Mucosa of descending colon (tissue), 3 donors: ENCODE results near the gene MRPL24. TPM values are rescaled to one million over a fixed set of nuclear protein-coding genes. Genes with fewer than 3 reads are reported as not detected.

Experiments
- ATAC-seq: fragments of 200-7000 bp; cut with Tn5 transposase; one replicate; pipeline ENCODE4 v1.9.1; 2020; ENCODE audit warnings: mild to moderate bottlenecking, moderate library complexity
- DNase-seq, 3 donors: peaks; one replicate each; pipeline ENCODE4 v3.0.0-alpha.2; 2020
- H3K36me3 ChIP-seq: fragments of 200-600 bp; one replicate; pipeline ENCODE4 v1.8.0; 2021; ENCODE audit warnings: low read depth, mild to moderate bottlenecking
- H3K4me1 ChIP-seq: fragments of 200-600 bp; one replicate; pipeline ENCODE4 v1.8.0; 2021; ENCODE audit warnings: low read depth, mild to moderate bottlenecking
- H3K4me3 ChIP-seq: fragments of 200-600 bp; one replicate; pipeline ENCODE4 v1.8.0; 2021; ENCODE audit warnings: mild to moderate bottlenecking
- H3K9me3 ChIP-seq: fragments of 200-600 bp; one replicate; pipeline ENCODE4 v1.8.0; 2021; ENCODE audit warnings: mild to moderate bottlenecking
- CTCF ChIP-seq: fragments of 200-600 bp; IDR thresholded peaks from one replicate; pipeline ENCODE4 v1.8.0; 2022; ENCODE audit warnings: antibody characterized with exemption, mild to moderate bottlenecking
- intact Hi-C, 2 donors: fragments of 100-400 bp; cut with DNase I in 1 of 2; cut with micrococcal nuclease in 1 of 2; formaldehyde crosslinking; loops; one replicate each; pipeline versions ENCODE4 v1.11.0 to v1.11.1; 2022; cut with DNase I, micrococcal nuclease
- total RNA-seq, 3 donors: library from RNA; stranded (reverse); fragmentation: NEBNext Ultra II Directional in 2 of 3; extraction: Animal tissue kit (Norgen Biotek cat#: 25700) in 2 of 3; gene quantifications; one replicate each; pipeline versions ENCODE4 v1.2.1 to v1.2.4, GENCODE V29; 2021 to 2023
- donor health status: DM: no; HTN: no; CAD: no; lungs with moderate emphysema.
- donor health status: DM: no; HTN: no; CAD: no.
- donor health status: DM: no; HTN: yes; CAD: no.

The MRPL24 gene
- total RNA-seq, 3 donors from 2014 or later = 50.1 to 61.7 (median 57.6) TPM

GRCh38 chr1:156690675-156691036 lies 50.2 kb downstream of the MRPL24 start:
- Histone ChIP-seq H3K36me3 (no peaks in the 10 kb centered on the region), H3K4me3 (no peak overlapping the region), H3K9me3 (no peaks in the 10 kb centered on the region), H3K4me1 (peaks cover 16% of the 10 kb centered on the region)
- DNase-seq (no peak), ATAC-seq (no peak)
- intact Hi-C loops = no loop called here
- no peak for TF ChIP-seq CTCF

- TF ChIP-seq CTCF = no peak
Observed at GRCh38 chr1:156689953-156690674, 50.8 kb downstream of the MRPL24 start.

GRCh38 chr1:156689035-156689952 lies 51.6 kb downstream of the MRPL24 start:
- no peak overlapping the region for H3K4me3 ChIP-seq
- no peaks in the 10 kb centered on the region for H3K36me3 ChIP-seq
- peaks cover 16% of the 10 kb centered on the region for H3K4me1 ChIP-seq
- TF ChIP-seq CTCF = peak; percentile 84
- no peaks in the 10 kb centered on the region for H3K9me3 ChIP-seq
- intact Hi-C loops = loop anchor here in 1 of 2 donors (5.0 kb wide), 1 partner anchor 38 kb away; the partner anchor contains the start of genes ISG20L2 and METTL25B
- DNase-seq = peak; percentile 68 to 82 (median 80)
- peak; percentile 89 for ATAC-seq

More at GRCh38 chr1:156689953-156690674, 50.8 kb downstream of the MRPL24 start:
- Histone ChIP-seq H3K36me3 (no peaks in the 10 kb centered on the region), H3K4me3 (no peak overlapping the region), H3K9me3 (no peaks in the 10 kb centered on the region), H3K4me1 (peaks cover 16% of the 10 kb centered on the region)
- ATAC-seq (no peak), DNase-seq (no peak)
- intact Hi-C loops = loop anchor here in 1 of 2 donors (5.0 kb wide), 1 partner anchor 37 kb away; the partner anchor contains the start of genes ISG20L2 and METTL25B

Other genes starting within 250 kb of the MRPL24 start
- 100 to 1,000 TPM in 1 of 3 donors, 10 to 100 TPM in 2; 56.8 to 103 (median 61.9) TPM for gene MEF2D, start 240.3 kb downstream of the MRPL24 start, total RNA-seq
- 10 to 100 TPM in 1 of 3 donors, 1 to 10 TPM in 2; 3.4 to 15.5 (median 5.7) TPM for gene IQGAP3, start 168.5 kb downstream of the MRPL24 start, total RNA-seq
- gene TTC24, start 161.4 kb downstream of the MRPL24 start, total RNA-seq = under 1 TPM; 0.25 to 0.43 (median 0.34) TPM
- gene NAXE, start 149.3 kb downstream of the MRPL24 start, total RNA-seq = 10 to 100 TPM; 70.8 to 94.4 (median 86.5) TPM
- 10 to 100 TPM; 17.4 to 25.9 (median 21.5) TPM for gene GPATCH4, start 139.6 kb downstream of the MRPL24 start, total RNA-seq
- gene HAPLN2, start 121.7 kb downstream of the MRPL24 start, total RNA-seq = under 1 TPM in 1 of 3 donors, not detected in 2; 0.28 TPM
- gene BCAN, start 99.0 kb downstream of the MRPL24 start, total RNA-seq = under 1 TPM in 2 of 3 donors, not detected in 1; 0.14 to 0.79 TPM
- 10 to 100 TPM in 1 of 3 donors, 1 to 10 TPM in 2; 3.0 to 11.4 (median 6.4) TPM for gene NES, start 63.7 kb downstream of the MRPL24 start, total RNA-seq
- gene CRABP2, start 35.5 kb downstream of the MRPL24 start, total RNA-seq = 1 to 10 TPM in 2 of 3 donors, under 1 TPM in 1; 0.38 to 2.2 (median 1.2) TPM
- gene METTL25B, start 12.6 kb downstream of the MRPL24 start, total RNA-seq = 10 to 100 TPM; 35.1 to 58.6 (median 44.4) TPM
- 10 to 100 TPM; 27.8 to 33.0 (median 31.0) TPM for gene ISG20L2, start 12.3 kb downstream of the MRPL24 start, total RNA-seq
- gene HDGF, start 10.6 kb upstream of the MRPL24 start, total RNA-seq = 100 to 1,000 TPM; 196 to 264 (median 221) TPM
- 10 to 100 TPM; 55.0 to 66.1 (median 59.2) TPM for gene PRCC, start 26.4 kb upstream of the MRPL24 start, total RNA-seq
- 1 to 10 TPM; 2.9 to 3.3 (median 3.1) TPM for gene SH2D2A, start 75.8 kb upstream of the MRPL24 start, total RNA-seq
- under 1 TPM in 2 of 3 donors, not detected in 1; 0.06 to 0.09 TPM for gene INSRR, start 118.0 kb upstream of the MRPL24 start, total RNA-seq
- gene NTRK1, start 119.8 kb upstream of the MRPL24 start, total RNA-seq = 1 to 10 TPM in 1 of 3 donors, under 1 TPM in 2; 0.67 to 1.3 (median 0.79) TPM
- 1 to 10 TPM; 2.3 to 7.2 (median 4.6) TPM for gene PEAR1, start 152.6 kb upstream of the MRPL24 start, total RNA-seq
- not detected for gene LRRC71, start 179.5 kb upstream of the MRPL24 start, total RNA-seq